Stimulated activated CD4-positive, alpha-beta T cell treated with anti-CD3 and anti-CD28 coated beads, Interleukin-12 subunit alpha, Interleukin-12 subunit beta, amount 100 ng/mL, for 48 hours (primary cell): ENCODE results near the gene ZNF445.
"Not testable (repeated sequence)": the region's sequence is repeated elsewhere in the genome, so short reads cannot be mapped to it uniquely, and the experiment has no call there.

Source experiments
- DNase-seq, 3 donors: peaks; one replicate each; pipeline ENCODE4 v3.0.0-alpha.2; 2020; ENCODE audit warnings: low read depth in 2 of 3, low spot score in 1 of 3

Gene ZNF445

GRCh38 chr3:44476963-44477311 is 533 bp downstream of the ZNF445 start:
- no peak for DNase-seq

GRCh38 chr3:44476181-44476611 is 1.3 kb downstream of the ZNF445 start:
- no peak for DNase-seq

- not testable (repeated sequence) for DNase-seq
Measured at GRCh38 chr3:44474886-44475285, 2.6 kb downstream of the ZNF445 start.

DNA sequence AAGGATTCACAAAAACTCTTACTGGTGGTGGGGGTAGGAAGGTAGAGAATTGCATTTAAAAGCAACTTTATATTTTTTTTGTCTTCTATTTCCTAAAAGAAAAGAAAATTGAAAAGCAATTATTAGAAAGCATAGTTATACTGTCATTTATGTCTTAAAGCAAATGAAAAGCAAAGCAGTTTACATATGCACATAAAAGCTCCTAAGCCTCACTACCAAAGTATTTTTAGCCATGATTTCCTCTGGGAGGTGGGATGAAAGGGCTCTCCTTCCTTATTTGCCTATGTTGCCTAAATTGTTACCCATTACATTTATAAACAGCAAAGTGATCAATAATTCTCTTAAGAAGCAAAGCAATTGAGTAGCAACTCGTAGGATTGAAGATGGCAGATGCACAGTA is 7.0 kb downstream of the ZNF445 start:
- DNase-seq: no peak

DNA sequence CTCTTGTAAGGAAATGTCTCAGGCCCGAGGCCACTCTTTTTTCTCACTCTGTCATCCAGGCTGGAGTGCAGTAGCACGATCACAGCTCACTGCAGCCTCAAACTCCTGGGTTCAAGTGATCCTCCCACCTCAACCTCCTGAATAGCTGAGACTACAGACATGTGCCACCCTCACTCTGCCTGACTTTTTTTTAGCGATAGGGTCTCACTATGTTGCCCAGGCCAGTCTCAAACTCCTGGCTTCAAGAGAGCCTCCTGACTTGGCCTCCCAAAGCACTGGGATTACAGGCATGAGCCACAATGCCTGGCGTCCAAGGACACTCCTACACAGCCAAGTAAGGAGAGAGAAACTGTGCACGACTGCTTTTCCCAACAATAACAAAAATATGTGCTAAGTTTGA is 7.6 kb downstream of the ZNF445 start:
- DNase-seq: no peak

DNA sequence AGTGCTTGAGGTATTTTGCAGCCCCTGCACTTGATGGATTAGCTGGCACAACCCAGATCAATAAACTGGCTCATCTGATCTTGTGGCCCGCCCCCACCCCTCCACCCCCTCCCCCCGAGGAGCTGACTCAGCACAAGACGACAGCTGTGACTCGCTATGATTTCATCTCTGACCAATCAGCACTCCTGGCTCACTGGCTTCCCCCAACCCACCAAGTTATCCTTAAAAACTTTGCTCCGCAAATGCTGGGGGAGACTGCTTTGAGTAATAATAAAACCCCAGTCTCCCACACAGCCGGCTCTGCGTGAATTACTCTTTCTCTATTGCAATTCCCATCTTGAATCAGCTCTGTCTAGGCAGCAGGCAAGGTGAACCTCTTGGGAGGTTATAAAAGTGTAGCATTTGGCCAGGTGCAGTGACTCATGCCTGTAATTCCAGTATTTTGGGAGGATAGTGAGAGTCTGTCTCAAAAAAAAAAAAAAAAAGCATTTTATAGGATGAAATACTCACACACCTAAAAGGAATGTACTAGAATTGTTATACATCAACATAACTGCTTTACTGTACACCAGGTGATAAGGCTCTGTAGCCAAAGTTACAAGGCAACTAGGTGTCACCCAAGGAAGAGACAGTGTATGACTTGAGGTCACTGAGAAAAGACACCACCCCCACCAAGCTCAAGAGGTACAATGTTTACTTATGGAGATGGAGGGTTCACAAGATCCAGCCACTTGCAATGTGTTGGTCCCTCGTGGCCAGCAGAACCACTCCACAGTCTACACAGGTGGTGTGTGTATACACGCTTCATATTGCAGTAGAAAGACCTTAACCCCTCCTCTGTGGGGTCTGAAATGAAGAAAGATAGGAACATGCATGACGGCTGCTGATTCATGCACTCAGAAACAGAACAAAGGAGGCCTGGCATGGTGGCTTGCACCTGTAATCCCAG is 8.6 kb downstream of the ZNF445 start:
- peak; percentile 25 to 46 (median 31) for DNase-seq

DNA sequence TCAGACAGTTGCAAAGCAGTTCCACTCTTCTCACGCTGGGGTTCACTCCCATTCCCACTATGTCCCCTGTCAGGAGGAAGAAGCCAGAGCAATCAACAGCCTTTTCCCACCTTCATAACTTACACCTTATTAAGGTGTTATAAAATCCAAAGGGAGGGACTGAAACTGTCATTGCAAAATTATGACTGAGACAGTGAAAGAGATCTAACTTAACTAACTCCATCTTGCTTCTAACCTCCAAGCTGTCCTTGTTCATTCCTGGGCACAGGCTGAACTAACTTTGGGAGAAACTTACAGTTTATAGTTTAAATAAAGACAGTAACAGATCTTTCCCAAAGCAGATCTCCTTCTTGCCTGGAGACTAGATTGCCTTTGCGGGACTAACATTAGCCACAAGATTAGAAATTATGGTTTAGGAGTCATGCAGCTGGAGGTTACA is 9.4 kb downstream of the ZNF445 start:
- DNase-seq: not testable (repeated sequence)

GRCh38 chr3:44467241-44467640 is 10.2 kb downstream of the ZNF445 start:
- no peak for DNase-seq

GRCh38 chr3:44464920-44465319 is 12.6 kb downstream of the ZNF445 start:
- DNase-seq: not testable (repeated sequence)

GRCh38 chr3:44464509-44464908 is 13.0 kb downstream of the ZNF445 start:
- DNase-seq: no peak

DNA sequence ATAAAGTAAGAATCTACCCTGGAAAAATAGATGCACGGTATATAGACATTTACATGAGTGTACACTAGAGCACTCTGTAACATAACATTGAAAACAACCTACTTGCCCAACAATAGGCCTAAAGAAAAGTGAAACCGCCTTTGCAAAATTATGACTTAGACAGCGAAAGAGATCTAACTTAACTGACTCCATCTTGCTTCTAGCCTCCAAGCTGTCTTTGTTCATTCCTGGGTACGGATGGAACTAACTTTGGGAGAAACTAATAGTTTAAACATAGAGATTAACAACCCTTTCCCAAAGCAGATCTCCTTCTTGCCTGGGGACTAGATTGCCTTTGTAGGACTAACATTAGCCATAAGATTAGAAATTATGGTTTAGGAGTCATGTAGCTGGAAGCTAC is 17.4 kb downstream of the ZNF445 start:
- DNase-seq: not testable (repeated sequence)

DNA sequence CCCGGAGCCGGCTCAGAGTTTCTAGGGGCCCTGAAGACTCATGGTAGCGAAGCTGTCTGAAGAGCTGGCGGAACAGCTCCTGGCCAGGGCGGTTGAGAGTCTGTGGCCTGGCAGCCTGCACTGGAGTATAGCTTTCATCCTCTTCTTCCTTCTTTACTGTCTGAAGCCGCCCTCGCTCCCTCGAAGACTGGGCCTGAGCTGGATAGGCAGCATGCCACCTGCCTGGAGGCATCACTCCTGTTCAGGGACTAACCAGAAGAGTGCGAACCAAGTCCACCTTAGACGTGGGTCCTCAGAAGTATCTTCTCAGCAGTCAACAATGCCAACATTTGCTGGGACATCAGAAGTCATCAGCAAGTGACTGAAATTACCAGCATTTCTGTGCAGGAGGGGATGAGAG is 22.2 kb downstream of the ZNF445 start:
- DNase-seq: no peak

DNA sequence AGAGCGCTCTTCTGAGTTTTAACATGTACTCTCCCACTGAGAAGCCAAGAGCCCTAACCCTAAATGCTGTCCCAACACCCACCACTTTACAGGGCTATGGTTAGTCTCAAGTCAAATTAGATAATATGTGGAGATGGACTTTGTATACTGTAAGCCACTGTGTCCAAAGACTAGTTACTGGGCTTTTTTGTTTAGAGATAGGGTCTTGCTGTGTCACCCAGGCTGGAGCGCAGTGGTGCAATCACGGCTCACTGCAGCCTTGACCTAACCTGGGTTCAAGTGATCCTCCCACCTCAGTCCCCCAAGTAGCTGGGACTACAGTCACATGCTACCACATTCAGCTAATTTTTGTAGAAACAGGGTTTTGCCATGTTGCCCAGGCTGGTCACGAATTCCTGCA is 23.2 kb downstream of the ZNF445 start:
- no peak for DNase-seq

DNA sequence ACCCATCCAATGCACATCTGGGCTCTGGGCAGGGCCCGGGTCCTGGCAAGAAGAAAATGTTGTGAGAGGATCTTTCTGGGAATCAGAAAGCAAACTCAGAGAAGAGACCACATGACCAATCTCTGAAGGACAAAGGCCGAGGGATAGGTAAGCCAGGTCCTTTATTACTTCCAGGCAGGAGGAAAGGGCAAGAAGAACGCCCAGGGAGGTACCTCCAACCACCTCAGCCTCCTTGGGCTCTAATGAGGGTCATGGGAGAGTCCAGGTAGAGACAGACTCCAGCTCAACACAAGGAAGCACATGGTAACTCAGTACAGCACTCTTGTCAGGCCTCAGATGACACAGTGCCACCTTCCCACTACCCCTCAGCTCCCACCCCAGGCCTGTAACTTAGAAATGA is 26.0 kb downstream of the ZNF445 start:
- DNase-seq: no peak

GRCh38 chr3:44446929-44447328 is 30.5 kb downstream of the ZNF445 start:
- no peak for DNase-seq

DNA sequence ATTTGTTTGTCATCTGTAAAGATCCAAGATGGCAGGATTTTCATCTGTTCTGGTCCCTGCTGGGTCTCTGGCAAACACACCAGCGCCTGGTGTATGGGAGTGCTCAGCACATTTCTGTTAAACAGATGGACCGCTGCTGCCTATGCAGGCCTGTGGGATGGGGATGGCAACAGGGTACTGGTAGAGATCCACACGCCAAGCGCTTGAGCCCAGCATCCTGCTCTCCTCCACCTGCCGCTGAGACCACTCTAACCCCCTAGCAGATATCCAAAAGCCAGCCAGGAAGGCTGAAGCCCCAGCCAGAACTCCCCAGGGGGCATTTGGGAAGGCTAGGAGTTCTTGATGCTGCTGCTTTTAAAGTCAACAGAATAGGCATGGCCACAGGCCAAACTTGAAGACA is 31.7 kb downstream of the ZNF445 start:
- no peak for DNase-seq

GRCh38 chr3:44444896-44445691 is 32.4 kb downstream of the ZNF445 start:
- DNase-seq: no peak

DNA sequence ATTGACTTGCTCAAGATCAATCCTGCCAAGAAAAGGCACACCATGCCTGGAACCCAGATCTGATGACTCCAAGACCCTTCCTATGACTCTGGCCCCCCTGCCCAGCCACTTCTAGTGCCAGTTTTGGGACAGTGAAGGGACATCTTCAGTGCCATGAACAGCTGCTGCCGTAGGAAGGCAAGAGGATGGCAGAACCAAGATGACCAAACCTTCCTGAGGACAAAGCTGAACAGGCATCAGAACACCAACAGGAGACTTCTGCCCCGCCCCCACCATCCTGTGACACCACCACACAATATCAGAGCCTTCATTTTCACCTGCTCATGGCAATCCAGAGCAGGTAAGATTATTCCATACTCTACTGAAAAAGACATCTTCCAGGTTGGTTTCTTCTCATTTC is 33.0 kb downstream of the ZNF445 start:
- no peak for DNase-seq

DNA sequence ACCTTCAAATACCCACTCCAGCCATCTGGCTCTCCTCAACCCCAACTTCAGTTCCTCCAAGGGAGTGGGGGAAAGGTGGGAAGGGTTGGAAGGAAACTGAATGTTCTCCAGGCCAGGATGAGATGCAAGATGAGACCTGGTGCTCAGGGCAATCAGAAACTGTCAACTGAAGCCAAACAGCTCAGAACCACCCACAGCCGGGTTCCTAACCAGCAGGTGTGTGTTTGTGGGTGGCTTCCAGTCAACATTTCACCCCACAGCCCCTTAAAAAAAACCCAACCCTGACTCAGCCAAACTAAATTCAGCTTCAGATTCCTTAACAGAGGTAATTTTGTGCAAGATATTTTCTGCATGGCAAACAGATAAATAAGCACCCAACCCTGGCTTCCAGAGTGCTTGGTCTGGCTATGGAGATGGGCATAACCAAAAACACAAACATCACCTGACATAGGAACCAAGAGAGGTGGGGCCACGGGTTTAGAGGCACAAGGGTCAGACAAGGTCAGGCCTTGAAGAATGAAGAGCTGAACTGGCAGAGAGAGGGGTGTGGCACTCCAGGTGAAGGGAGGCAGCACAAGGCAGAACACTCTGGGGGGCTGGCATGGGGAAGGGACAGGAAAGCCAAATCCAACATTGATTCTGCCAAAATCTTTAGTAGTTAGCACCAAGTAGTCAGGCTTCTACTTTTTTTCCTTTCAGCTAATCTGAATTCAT is 34.7 kb downstream of the ZNF445 start:
- peak in 1 of 3 donors; percentile 7 for DNase-seq

DNA sequence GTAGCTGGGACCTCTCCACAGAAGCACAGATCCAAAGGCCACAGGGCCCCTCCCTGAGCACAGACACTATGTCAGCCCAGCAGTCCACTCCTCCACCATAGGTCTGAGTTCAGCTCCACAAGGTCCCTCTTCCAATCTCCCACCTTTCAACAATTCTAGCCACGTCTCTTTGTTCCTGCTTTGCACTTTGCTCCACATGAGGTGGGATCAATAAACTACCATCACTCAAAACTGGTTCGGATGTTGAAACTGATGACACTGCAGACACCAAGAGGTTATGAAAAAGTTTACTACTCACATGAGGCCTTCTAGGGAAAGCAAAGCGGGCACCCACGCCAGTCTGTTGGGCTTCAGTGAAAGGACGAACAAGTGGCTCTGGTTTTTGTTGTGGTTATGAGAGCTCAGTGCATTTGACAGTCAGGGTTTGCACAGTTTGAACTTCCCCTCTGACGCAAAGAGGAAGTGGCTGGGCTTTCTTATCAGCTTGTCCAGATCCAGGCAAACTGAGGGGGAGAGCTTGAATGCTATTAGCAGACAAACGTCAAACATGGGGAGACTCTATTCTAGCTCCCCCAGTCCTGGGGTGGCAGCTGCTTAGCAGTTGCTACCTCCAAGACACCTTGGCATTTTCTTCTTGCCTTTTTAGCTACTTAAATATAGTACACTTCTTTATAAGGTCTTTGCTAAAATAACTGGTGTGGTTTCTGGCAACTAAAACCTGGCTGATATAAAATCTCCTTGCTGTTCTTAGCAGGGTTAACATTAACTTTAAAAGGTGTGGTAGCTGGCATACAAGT is 37.8 kb downstream of the ZNF445 start:
- DNase-seq: peak; percentile 59 to 72 (median 67)

GRCh38 chr3:44437800-44438199 is 39.7 kb downstream of the ZNF445 start:
- no peak for DNase-seq
